Loucy (cell line): ENCODE data around the gene SPHK2.

Experiments used
- CTCF ChIP-seq: fragments of 200-600 bp; sonication (generic); conservative IDR thresholded peaks from 2 replicates; pipeline ENCODE4 v1.5.1; 2014; ENCODE audit warnings: mild to moderate bottlenecking, antibody characterized with exemption, low read length
- EZH2phosphoT487 ChIP-seq: fragments of 200-600 bp; IDR thresholded peaks from 2 replicates; pipeline ENCODE4 v1.6.1; 2018; ENCODE audit warnings: antibody characterized with exemption, mild to moderate bottlenecking, moderate library complexity, borderline replicate concordance

DNA sequence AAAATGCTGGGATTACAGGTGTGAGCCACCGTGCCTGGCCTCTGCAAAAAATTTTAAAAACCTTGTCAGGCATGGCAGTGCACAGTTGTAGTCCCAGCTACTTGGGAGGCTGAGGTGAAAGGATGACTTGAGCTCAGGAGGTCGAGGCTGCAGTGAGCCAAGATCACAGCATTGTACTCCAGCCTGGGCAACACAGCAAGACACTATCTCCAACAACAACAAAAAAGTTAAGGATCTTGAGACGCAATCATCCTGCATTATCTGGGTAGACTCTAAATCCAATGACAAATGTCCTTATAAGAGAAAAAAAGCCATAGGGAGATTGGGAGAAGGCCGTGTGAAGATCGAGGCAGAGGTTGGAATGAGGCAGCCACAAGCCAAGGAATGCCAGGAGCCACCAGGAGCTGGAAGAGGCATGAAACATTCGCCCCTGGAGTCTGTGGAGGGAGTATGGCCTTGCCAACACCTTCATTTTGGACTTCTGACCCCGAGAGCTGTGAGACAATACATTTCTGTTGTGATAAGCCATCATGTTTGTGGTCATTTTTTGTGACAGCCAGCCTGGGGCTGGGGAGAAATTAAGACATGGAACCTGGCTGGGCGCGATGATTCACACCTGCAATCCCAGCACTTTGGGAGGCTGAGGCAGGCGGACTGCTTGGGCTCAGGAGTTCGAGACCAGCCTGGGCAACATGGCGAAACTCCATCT, 31.8 kb downstream of the SPHK2 start:
- TF ChIP-seq CTCF = no peak
- TF ChIP-seq EZH2phosphoT487 = no peak
